KMS-11 (cell line): ENCODE measurements around the gene SNCAIP.

Experiments used
- H2AFZ ChIP-seq: fragments of 200-600 bp; sonication (generic); 2 replicates; pipeline ENCODE4 v1.6.1; 2016; ENCODE audit warnings: antibody characterized with exemption, mixed run types, low read depth
- H3K27ac ChIP-seq: fragments of 200-600 bp; sonication (generic); 2 replicates; pipeline ENCODE4 v1.6.1; 2016; ENCODE audit warnings: mild to moderate bottlenecking, mixed run types
- H3K27me3 ChIP-seq: fragments of 200-600 bp; sonication (generic); 2 replicates; pipeline ENCODE4 v1.6.1; 2017; ENCODE audit warnings: mild to moderate bottlenecking, low read depth, mixed run types, moderate library complexity; ENCODE audit not compliant: insufficient read depth
- H3K36me3 ChIP-seq: fragments of 200-600 bp; sonication (generic); 2 replicates; pipeline ENCODE4 v1.6.1; 2017; ENCODE audit warnings: mild to moderate bottlenecking, mixed run types; ENCODE audit not compliant: insufficient read depth
- H3K4me1 ChIP-seq: fragments of 200-600 bp; sonication (generic); 2 replicates; pipeline ENCODE4 v1.6.1; 2016; ENCODE audit warnings: mild to moderate bottlenecking, low read depth, mixed run types; ENCODE audit not compliant: poor library complexity, severe bottlenecking
- H3K4me2 ChIP-seq: fragments of 200-600 bp; sonication (generic); 2 replicates; pipeline ENCODE4 v1.7.0; 2016; ENCODE audit warnings: mild to moderate bottlenecking, mixed run types
- H3K4me3 ChIP-seq: fragments of 200-600 bp; sonication (generic); IDR thresholded peaks from 2 replicates; pipeline ENCODE4 v1.6.1; 2017; ENCODE audit warnings: low read depth, low read length, mixed read lengths; ENCODE audit not compliant: insufficient read depth
- H3K79me2 ChIP-seq: fragments of 200-600 bp; sonication (generic); 2 replicates; pipeline ENCODE4 v1.6.1; 2016; ENCODE audit warnings: low read depth, mixed run types; ENCODE audit not compliant: insufficient read depth
- H3K9ac ChIP-seq: fragments of 200-600 bp; sonication (generic); 2 replicates; pipeline ENCODE4 v1.6.1; 2016; ENCODE audit warnings: mild to moderate bottlenecking, mixed run types
- H4K20me1 ChIP-seq: fragments of 200-600 bp; sonication (generic); 2 replicates; pipeline ENCODE4 v1.6.1; 2016; ENCODE audit warnings: mild to moderate bottlenecking, mixed run types; ENCODE audit not compliant: insufficient read depth
- TF ChIP-seq, protein P1 (sequence below): fragments of 200-600 bp; sonication (generic); conservative IDR thresholded peaks from 2 replicates; pipeline ENCODE4 v1.6.1; 2017; ENCODE audit warnings: low read depth, mild to moderate bottlenecking, antibody characterized with exemption, low read length, moderate library complexity, mixed read lengths

Gene SNCAIP

GRCh38 chr5:122419142-122419894 lies 107.3 kb downstream of the SNCAIP start:
- Histone ChIP-seq H3K4me2 (no peak overlapping the region), H3K27ac (no peak overlapping the region)

GRCh38 chr5:122420091-122420490 lies 108.1 kb downstream of the SNCAIP start:
- no peak overlapping the region for H3K27ac ChIP-seq
- H3K4me2 ChIP-seq = no peak overlapping the region
- no peak overlapping the region for H3K9ac ChIP-seq
- peaks cover 20% of the 10 kb centered on the region for H3K4me1 ChIP-seq
- no peaks in the 10 kb centered on the region for H3K36me3 ChIP-seq
- no peaks in the 10 kb centered on the region for H3K79me2 ChIP-seq
- H4K20me1 ChIP-seq = no peaks in the 10 kb centered on the region
- TF ChIP-seq, protein P1, sequence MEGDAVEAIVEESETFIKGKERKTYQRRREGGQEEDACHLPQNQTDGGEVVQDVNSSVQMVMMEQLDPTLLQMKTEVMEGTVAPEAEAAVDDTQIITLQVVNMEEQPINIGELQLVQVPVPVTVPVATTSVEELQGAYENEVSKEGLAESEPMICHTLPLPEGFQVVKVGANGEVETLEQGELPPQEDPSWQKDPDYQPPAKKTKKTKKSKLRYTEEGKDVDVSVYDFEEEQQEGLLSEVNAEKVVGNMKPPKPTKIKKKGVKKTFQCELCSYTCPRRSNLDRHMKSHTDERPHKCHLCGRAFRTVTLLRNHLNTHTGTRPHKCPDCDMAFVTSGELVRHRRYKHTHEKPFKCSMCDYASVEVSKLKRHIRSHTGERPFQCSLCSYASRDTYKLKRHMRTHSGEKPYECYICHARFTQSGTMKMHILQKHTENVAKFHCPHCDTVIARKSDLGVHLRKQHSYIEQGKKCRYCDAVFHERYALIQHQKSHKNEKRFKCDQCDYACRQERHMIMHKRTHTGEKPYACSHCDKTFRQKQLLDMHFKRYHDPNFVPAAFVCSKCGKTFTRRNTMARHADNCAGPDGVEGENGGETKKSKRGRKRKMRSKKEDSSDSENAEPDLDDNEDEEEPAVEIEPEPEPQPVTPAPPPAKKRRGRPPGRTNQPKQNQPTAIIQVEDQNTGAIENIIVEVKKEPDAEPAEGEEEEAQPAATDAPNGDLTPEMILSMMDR = no peak
- H3K4me3 ChIP-seq = no peak overlapping the region
- H2AFZ ChIP-seq = no peak overlapping the region
- H3K27me3 ChIP-seq = no peaks in the 10 kb centered on the region

More at GRCh38 chr5:122419142-122419894, 107.3 kb downstream of the SNCAIP start:
- Histone ChIP-seq H3K27me3 (no peaks in the 10 kb centered on the region), H3K4me1 (peaks cover 20% of the 10 kb centered on the region), H3K9ac (no peak overlapping the region), H3K4me3 (no peak overlapping the region), H2AFZ (no peak overlapping the region), H3K36me3 (no peaks in the 10 kb centered on the region), H3K79me2 (no peaks in the 10 kb centered on the region), H4K20me1 (no peaks in the 10 kb centered on the region)
- TF ChIP-seq, protein P1 = no peak

DNA sequence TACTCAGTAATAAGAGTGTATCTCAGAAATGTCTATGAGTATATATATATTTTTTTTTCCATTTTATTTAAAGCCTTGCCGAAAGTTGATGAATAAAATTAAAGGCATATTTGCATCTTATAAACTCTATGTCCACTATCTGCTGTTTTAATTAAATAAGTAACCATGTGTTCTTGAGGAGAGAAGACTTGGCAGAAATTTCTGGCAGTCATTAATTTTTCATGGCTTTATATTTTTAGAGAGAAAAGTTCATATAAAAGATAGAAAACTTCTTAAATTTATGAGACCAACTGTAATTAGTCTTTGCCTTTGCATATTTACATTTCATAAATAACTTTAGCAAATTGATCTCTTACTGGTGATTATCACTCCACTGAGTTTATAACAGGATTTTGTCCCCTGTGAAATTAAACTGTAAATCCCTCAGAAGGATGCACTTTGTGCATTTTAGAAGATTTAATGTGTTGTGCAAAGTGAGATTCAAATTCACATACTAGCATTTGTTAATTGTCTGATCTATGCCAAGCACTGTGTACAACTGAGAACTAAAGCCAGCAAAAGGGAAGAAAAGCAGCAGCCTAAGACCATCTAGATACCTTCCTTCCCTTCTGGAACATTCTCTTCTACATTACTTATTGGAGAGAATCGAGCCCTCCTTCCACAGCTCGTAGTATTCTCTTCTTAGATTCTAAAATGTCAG lies 108.7 kb downstream of the SNCAIP start:
- Histone ChIP-seq H3K4me2 (peak overlapping the region; percentile 47; the same call in 1 of the 2 replicates), H3K4me3 (no peak overlapping the region), H3K27ac (no peak overlapping the region), H3K9ac (no peak overlapping the region), H2AFZ (no peak overlapping the region), H3K36me3 (no peaks in the 10 kb centered on the region), H3K27me3 (no peaks in the 10 kb centered on the region), H4K20me1 (no peaks in the 10 kb centered on the region), H3K4me1 (peaks cover 20% of the 10 kb centered on the region), H3K79me2 (no peaks in the 10 kb centered on the region)
- TF ChIP-seq, protein P1 = no peak

GRCh38 chr5:122421374-122422079 lies 109.5 kb downstream of the SNCAIP start:
- no peaks in the 10 kb centered on the region for H3K79me2 ChIP-seq
- TF ChIP-seq, protein P1 = no peak
- peak overlapping the region; percentile 47; the same call in 1 of the 2 replicates for H3K4me2 ChIP-seq
- no peaks in the 10 kb centered on the region for H3K36me3 ChIP-seq
- H2AFZ ChIP-seq = no peak overlapping the region
- no peak overlapping the region for H3K9ac ChIP-seq
- H3K4me3 ChIP-seq = no peak overlapping the region
- no peaks in the 10 kb centered on the region for H4K20me1 ChIP-seq
- H3K27ac ChIP-seq = no peak overlapping the region
- peaks cover 20% of the 10 kb centered on the region for H3K4me1 ChIP-seq
- no peaks in the 10 kb centered on the region for H3K27me3 ChIP-seq
